Keratinocyte (primary cell): ENCODE results near the gene LHPP.

Experiments used
- EZH2 ChIP-seq: IDR thresholded peaks from one replicate; pipeline ENCODE4 v1.6.1; 2012; ENCODE audit warnings: inconsistent platforms, mild to moderate bottlenecking, low read length, moderate library complexity
- TF ChIP-seq, protein P1 (sequence below), 3 experiments: IDR thresholded peaks in 1 of 3; conservative IDR thresholded peaks in 1 of 3; optimal IDR thresholded peaks in 1 of 3; 2 replicates in 2 of 3; 3 replicates in 1 of 3; pipeline versions ENCODE3 to v1.5.1; 2011; ENCODE audit warnings: low read length in 3 of 3, mild to moderate bottlenecking in 3 of 3, moderate library complexity in 2 of 3, control low read depth in 1 of 3, inconsistent platforms in 1 of 3; ENCODE audit not compliant: insufficient read depth in 2 of 3; ENCODE audit errors: extremely low read depth in 1 of 3

DNA sequence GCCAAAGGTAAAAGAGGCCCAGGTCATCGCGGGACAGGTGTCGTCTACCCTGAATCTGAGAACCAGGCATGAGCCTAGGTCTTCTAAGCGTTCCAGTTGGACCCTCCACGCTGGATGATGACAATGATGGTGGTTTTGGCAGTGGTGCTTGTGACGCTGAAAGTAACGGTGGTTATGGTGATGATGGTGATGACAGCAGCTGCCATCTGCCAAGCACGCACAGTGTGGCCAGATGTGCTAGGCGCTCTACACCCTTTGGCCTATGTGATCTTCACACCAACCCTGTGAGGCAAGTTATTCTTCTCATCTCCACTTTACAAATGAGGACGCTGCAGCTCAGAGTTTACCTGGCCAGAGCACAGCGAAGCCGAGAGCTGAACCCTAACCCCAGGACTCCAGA, 188.6 kb downstream of the LHPP start:
- TF ChIP-seq, protein P1, sequence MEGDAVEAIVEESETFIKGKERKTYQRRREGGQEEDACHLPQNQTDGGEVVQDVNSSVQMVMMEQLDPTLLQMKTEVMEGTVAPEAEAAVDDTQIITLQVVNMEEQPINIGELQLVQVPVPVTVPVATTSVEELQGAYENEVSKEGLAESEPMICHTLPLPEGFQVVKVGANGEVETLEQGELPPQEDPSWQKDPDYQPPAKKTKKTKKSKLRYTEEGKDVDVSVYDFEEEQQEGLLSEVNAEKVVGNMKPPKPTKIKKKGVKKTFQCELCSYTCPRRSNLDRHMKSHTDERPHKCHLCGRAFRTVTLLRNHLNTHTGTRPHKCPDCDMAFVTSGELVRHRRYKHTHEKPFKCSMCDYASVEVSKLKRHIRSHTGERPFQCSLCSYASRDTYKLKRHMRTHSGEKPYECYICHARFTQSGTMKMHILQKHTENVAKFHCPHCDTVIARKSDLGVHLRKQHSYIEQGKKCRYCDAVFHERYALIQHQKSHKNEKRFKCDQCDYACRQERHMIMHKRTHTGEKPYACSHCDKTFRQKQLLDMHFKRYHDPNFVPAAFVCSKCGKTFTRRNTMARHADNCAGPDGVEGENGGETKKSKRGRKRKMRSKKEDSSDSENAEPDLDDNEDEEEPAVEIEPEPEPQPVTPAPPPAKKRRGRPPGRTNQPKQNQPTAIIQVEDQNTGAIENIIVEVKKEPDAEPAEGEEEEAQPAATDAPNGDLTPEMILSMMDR (optimal IDR thresholded peaks at IDR 0.05 in 1 of 3, IDR thresholded peaks at IDR 0.05 in 1 of 3, conservative IDR thresholded peaks at IDR 0.05 in 1 of 3; ENCODE audit: extremely low read depth in 1 of 3, insufficient read depth in 2 of 3, low read length in 3 of 3), result no peak
- TF ChIP-seq EZH2, result no peak
